NCI-H774 (cell line): Measurements from ENCODE around the gene TIMP2.

Experiments
- DNase-seq: peaks from one replicate; lab custom pipeline; 2025; lab: John Stamatoyannopoulos, UW

TIMP2 gene

GRCh38 chr17:78812855-78813254 is 112.3 kb downstream of the TIMP2 start:
- no peak for DNase-seq

GRCh38 chr17:78808163-78808562 is 117.0 kb downstream of the TIMP2 start:
- no peak for DNase-seq

- DNase-seq = no peak
Measured at GRCh38 chr17:78806451-78806850, 118.7 kb downstream of the TIMP2 start.

- DNase-seq = no peak
Measured at GRCh38 chr17:78805301-78805700, 119.9 kb downstream of the TIMP2 start.

GRCh38 chr17:78804777-78805176 is 120.4 kb downstream of the TIMP2 start:
- DNase-seq = no peak

GRCh38 chr17:78803186-78803845 is 121.9 kb downstream of the TIMP2 start:
- DNase-seq = no peak
